ENCODE results near the gene FIBCD1.

The FIBCD1 gene

GRCh38 chr9:130938652-130939404, at the start of gene FIBCD1:
Gene FIBCD1, minus strand, starts transcription at chr9:130939247. Its CDS starts 640 bp downstream, at chr9:130938607.
- H3K27me3 ChIP-seq (ENCODE audit: control insufficient read depth, insufficient read depth, low read length): no peaks in the 10 kb centered on the region
- H2AFZ ChIP-seq: peak within 1 kb of the TSS; percentile 81
- peak within 1 kb of the TSS; percentile 49 for H3K27ac ChIP-seq
- no peaks in the 10 kb centered on the region for H3K9me3 ChIP-seq (ENCODE audit: control insufficient read depth, low read length)
- TF ChIP-seq CTCF (IDR thresholded peaks at IDR 0.05): peak; percentile 40
- no peaks in the 10 kb centered on the region for H3K79me2 ChIP-seq
- no peaks in the 10 kb centered on the region for H3K36me3 ChIP-seq (ENCODE audit: control insufficient read depth, insufficient read depth, low read length)
- no peaks in the 10 kb centered on the region for H3K4me1 ChIP-seq
- H3K4me2 ChIP-seq (ENCODE audit: low read length): peak within 1 kb of the TSS; percentile 86
- H3K4me3 ChIP-seq (ENCODE audit: low read depth, low read length): peak within 1 kb of the TSS; percentile 78
- no peak within 1 kb of the TSS for H3K9ac ChIP-seq

GRCh38 chr9:130988400-130988747, 49.3 kb upstream of the FIBCD1 start:
- no peaks in the 10 kb centered on the region for H3K27me3 ChIP-seq (ENCODE audit: control insufficient read depth, insufficient read depth, low read length)
- TF ChIP-seq CTCF (IDR thresholded peaks at IDR 0.05): no peak

GRCh38 chr9:130987738-130988399, 48.8 kb upstream of the FIBCD1 start:
- no peak overlapping the region for H2AFZ ChIP-seq
- no peak overlapping the region for H3K4me2 ChIP-seq (ENCODE audit: low read length)
- H3K36me3 ChIP-seq (ENCODE audit: control insufficient read depth, insufficient read depth, low read length): no peaks in the 10 kb centered on the region
- no peaks in the 10 kb centered on the region for H3K27me3 ChIP-seq (ENCODE audit: control insufficient read depth, insufficient read depth, low read length)
- H3K9me3 ChIP-seq (ENCODE audit: control insufficient read depth, low read length): no peaks in the 10 kb centered on the region
- H3K9ac ChIP-seq: no peak overlapping the region
- H3K4me3 ChIP-seq (ENCODE audit: low read depth, low read length): no peak overlapping the region
- H3K4me1 ChIP-seq: no peaks in the 10 kb centered on the region
- no peaks in the 10 kb centered on the region for H3K79me2 ChIP-seq
- H3K27ac ChIP-seq: no peak overlapping the region
- no peak for TF ChIP-seq CTCF (IDR thresholded peaks at IDR 0.05)

More at GRCh38 chr9:130988400-130988747, 49.3 kb upstream of the FIBCD1 start:
- H3K79me2 ChIP-seq: no peaks in the 10 kb centered on the region
- no peaks in the 10 kb centered on the region for H3K4me1 ChIP-seq
- H3K9me3 ChIP-seq (ENCODE audit: control insufficient read depth, low read length): no peaks in the 10 kb centered on the region
- H3K27ac ChIP-seq: no peak overlapping the region
- no peak overlapping the region for H3K4me2 ChIP-seq (ENCODE audit: low read length)
- H3K4me3 ChIP-seq (ENCODE audit: low read depth, low read length): no peak overlapping the region
- no peaks in the 10 kb centered on the region for H3K36me3 ChIP-seq (ENCODE audit: control insufficient read depth, insufficient read depth, low read length)
- H2AFZ ChIP-seq: no peak overlapping the region
- H3K9ac ChIP-seq: no peak overlapping the region

- H3K4me2 ChIP-seq (ENCODE audit: low read length): no peak overlapping the region
- TF ChIP-seq CTCF (IDR thresholded peaks at IDR 0.05): no peak
- H3K9ac ChIP-seq: no peak overlapping the region
Observed at GRCh38 chr9:130987054-130987453, 48.0 kb upstream of the FIBCD1 start.

More at GRCh38 chr9:130987054-130987453, 48.0 kb upstream of the FIBCD1 start:
- Histone ChIP-seq H3K27me3 (ENCODE audit: control insufficient read depth, insufficient read depth, low read length) (no peaks in the 10 kb centered on the region), H3K79me2 (no peaks in the 10 kb centered on the region), H3K4me3 (ENCODE audit: low read depth, low read length) (no peak overlapping the region), H3K4me1 (no peaks in the 10 kb centered on the region), H3K9me3 (ENCODE audit: control insufficient read depth, low read length) (no peaks in the 10 kb centered on the region), H2AFZ (no peak overlapping the region), H3K36me3 (ENCODE audit: control insufficient read depth, insufficient read depth, low read length) (no peaks in the 10 kb centered on the region), H3K27ac (no peak overlapping the region)
